Gastroesophageal sphincter (tissue), 3 donors: ENCODE data around the gene NUP107.

Experiments used
- POLR2A ChIP-seq, 2 donors: fragments of 450-650 bp; IDR thresholded peaks; one replicate each; pipeline ENCODE4 v1.6.1; 2017; ENCODE audit warnings: antibody characterized with exemption in 2 of 2, mild to moderate bottlenecking in 2 of 2, moderate library complexity in 1 of 2
- POLR2AphosphoS5 ChIP-seq: sonication (generic); formaldehyde crosslinking; IDR thresholded peaks from one replicate; pipeline ENCODE4 v1.6.1; 2017; ENCODE audit warnings: antibody characterized with exemption
- TF ChIP-seq, protein P1 (sequence below), 4 experiments: fragments of 200-600 bp in 2 of 4; fragments of 450-650 bp in 2 of 4; sonication (generic) in 1 of 4; IDR thresholded peaks; one replicate each; pipeline ENCODE4 v1.5.1; 2017 to 2019; ENCODE audit warnings: antibody characterized with exemption in 4 of 4, mild to moderate bottlenecking in 2 of 4, moderate library complexity in 2 of 4

DNA sequence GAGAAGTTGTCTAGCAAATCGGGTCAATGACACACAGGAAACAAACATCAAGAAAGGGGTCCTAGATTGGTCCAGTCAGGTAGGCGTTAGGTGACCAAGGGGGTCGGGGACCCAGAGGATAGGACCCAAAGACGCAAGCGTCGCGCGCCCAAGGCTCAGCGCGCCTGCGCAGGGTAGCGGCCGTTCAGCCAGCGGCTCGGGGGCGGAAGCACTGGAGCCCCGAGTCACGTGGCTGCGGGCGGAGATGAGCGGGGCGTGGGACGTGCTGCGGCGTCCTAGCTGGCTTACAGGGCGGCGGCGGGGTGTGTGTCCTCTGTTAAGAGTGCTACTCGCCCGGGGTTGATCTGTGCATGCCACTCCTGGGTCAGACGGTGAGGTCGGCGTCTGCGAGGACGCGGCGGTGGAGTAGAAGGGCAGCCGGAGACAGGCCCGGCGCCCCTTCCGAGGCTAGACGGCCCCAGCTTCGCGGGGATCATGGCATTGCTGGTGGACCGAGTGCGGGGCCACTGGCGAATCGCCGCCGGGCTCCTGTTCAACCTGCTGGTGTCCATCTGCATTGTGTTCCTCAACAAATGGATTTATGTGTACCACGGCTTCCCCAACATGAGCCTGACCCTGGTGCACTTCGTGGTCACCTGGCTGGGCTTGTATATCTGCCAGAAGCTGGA is 59.3 kb downstream of the NUP107 start, which contains the start of gene SLC35E3:
- TF ChIP-seq, protein P1, sequence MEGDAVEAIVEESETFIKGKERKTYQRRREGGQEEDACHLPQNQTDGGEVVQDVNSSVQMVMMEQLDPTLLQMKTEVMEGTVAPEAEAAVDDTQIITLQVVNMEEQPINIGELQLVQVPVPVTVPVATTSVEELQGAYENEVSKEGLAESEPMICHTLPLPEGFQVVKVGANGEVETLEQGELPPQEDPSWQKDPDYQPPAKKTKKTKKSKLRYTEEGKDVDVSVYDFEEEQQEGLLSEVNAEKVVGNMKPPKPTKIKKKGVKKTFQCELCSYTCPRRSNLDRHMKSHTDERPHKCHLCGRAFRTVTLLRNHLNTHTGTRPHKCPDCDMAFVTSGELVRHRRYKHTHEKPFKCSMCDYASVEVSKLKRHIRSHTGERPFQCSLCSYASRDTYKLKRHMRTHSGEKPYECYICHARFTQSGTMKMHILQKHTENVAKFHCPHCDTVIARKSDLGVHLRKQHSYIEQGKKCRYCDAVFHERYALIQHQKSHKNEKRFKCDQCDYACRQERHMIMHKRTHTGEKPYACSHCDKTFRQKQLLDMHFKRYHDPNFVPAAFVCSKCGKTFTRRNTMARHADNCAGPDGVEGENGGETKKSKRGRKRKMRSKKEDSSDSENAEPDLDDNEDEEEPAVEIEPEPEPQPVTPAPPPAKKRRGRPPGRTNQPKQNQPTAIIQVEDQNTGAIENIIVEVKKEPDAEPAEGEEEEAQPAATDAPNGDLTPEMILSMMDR (IDR thresholded peaks at IDR 0.05) = peak in 1 of 4 experiments; percentile 30
- TF ChIP-seq POLR2AphosphoS5 (peak; percentile 68), POLR2A (IDR thresholded peaks at IDR 0.05) (peak; percentile 43 to 49)
